Astrocyte (in vitro differentiated cells and primary cell): Measurements from ENCODE around the gene KRTAP4-1.

Experiments used
- EZH2 ChIP-seq: IDR thresholded peaks from 2 replicates; pipeline ENCODE4 v1.6.1; 2012; ENCODE audit warnings: mild to moderate bottlenecking, low read length, inconsistent platforms; ENCODE audit not compliant: insufficient read depth
- TF ChIP-seq, protein P1 (sequence below): IDR thresholded peaks from 2 replicates; pipeline ENCODE4 v1.5.1; 2011; ENCODE audit warnings: low read depth, mild to moderate bottlenecking, inconsistent platforms, low read length, moderate library complexity; ENCODE audit not compliant: insufficient read depth

DNA sequence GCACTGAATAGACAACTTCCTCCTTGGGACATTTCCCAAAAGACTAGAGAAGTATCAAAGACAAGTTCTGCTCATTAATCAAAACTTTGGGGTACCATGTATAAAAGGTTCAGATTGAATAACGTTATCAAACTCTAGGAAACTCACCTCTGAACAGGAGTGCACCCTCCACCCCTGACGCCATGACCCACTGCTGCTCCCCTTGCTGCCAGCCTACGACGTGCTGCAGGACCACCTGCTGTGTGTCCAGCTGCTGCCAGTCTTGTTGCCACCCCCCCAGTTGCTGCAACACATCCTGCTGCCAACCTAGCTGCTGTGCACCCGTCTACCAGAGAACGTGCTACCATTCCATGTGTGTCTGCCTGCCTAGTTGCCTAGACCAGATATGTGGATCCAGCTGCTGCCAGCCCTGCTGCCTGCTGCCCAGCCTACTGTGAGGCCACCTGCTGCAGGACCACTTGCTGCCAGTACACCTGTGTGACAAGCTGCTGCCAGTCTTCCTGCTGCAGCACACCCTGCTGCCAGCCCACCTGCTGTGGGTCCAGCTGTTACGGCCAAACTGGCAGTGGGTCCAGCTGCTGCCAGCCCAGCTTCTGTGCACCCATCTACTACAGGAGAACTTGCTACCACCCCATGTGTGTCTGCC lies 27.9 kb upstream of the KRTAP4-1 start:
- TF ChIP-seq, protein P1, sequence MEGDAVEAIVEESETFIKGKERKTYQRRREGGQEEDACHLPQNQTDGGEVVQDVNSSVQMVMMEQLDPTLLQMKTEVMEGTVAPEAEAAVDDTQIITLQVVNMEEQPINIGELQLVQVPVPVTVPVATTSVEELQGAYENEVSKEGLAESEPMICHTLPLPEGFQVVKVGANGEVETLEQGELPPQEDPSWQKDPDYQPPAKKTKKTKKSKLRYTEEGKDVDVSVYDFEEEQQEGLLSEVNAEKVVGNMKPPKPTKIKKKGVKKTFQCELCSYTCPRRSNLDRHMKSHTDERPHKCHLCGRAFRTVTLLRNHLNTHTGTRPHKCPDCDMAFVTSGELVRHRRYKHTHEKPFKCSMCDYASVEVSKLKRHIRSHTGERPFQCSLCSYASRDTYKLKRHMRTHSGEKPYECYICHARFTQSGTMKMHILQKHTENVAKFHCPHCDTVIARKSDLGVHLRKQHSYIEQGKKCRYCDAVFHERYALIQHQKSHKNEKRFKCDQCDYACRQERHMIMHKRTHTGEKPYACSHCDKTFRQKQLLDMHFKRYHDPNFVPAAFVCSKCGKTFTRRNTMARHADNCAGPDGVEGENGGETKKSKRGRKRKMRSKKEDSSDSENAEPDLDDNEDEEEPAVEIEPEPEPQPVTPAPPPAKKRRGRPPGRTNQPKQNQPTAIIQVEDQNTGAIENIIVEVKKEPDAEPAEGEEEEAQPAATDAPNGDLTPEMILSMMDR: no peak
- TF ChIP-seq EZH2: no peak
